Effector memory CD4-positive, alpha-beta T cell (primary cell): ENCODE measurements around the gene LRFN4.

Experiments used
- DNase-seq, 3 donors: peaks; one replicate each; pipeline ENCODE4 v3.0.0-alpha.2; 2020
- H3K27ac ChIP-seq: 2 replicates; pipeline ENCODE4 v1.7.0; 2013; ENCODE audit warnings: mild to moderate bottlenecking, low read length, moderate library complexity; ENCODE audit not compliant: insufficient read depth, poor library complexity, severe bottlenecking
- H3K27me3 ChIP-seq: replicated peaks from 2 replicates; pipeline ENCODE4 v1.7.0; 2013; ENCODE audit warnings: mild to moderate bottlenecking, low read length; ENCODE audit not compliant: insufficient read depth, control insufficient read depth, poor library complexity, severe bottlenecking
- H3K36me3 ChIP-seq: 2 replicates; pipeline ENCODE4 v1.7.0; 2013; ENCODE audit warnings: mild to moderate bottlenecking, low read length, moderate library complexity; ENCODE audit not compliant: control insufficient read depth, insufficient read depth
- H3K4me1 ChIP-seq: 2 replicates; pipeline ENCODE4 v1.7.0; 2013; ENCODE audit warnings: low read length, mild to moderate bottlenecking; ENCODE audit not compliant: control insufficient read depth, insufficient read depth, poor library complexity, severe bottlenecking
- H3K4me3 ChIP-seq: 2 replicates; pipeline ENCODE4 v1.7.0; 2013; ENCODE audit warnings: low read length, low read depth, mild to moderate bottlenecking; ENCODE audit not compliant: insufficient read depth, poor library complexity, severe bottlenecking
- H3K9me3 ChIP-seq: 2 replicates; pipeline ENCODE4 v1.7.0; 2013; ENCODE audit warnings: mild to moderate bottlenecking, low read length, moderate library complexity; ENCODE audit not compliant: control insufficient read depth

LRFN4 gene

DNA sequence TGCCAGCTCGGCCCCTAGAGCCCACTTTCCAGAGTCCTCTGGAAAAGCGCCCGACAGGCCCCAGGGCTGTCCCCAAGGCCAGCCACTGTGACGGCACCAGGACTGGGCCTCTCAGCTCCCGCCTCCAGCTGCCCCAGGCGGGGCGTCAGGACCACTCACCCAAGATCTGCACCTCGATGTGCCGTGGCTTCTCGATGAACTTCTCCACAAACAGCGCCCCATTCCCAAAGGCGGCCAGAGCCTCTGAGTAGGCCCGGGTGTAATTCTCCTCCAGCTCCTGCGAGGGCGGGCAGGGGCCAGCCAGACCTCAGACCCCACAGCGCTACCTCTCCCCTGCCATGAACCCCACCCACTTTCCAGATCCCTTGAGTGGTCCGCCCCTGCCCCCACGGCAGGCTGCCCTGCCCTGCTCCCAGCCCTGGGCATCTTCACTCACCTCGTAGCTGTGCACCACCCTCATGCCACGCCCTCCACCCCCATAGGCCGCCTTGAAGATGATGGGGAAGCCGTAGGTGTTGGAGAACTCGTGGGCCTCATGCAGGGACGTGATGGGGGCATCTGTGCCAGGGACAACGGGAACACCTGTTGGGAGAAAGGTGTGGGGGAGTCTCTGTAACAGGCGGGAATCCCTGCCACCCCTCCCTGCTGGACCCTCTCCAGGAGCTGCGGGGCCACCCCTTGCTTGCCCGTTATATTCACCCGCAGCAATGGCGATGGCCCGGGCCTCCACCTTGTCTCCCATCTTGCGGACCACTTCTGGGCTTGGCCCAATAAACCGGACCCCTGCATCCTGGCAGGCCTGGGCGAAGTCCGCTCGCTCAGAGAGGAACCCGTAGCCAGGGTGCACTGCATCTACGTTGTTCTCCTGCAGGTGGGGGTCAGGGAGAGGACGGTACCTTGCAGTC lies 14.0 kb downstream of the LRFN4 start:
- Histone ChIP-seq H3K4me3 (no peak overlapping the region), H3K9me3 (no peaks in the 10 kb centered on the region), H3K27me3 (no peaks in the 10 kb centered on the region), H3K27ac (no peak overlapping the region), H3K4me1 (peaks cover 5% of the 10 kb centered on the region), H3K36me3 (no peaks in the 10 kb centered on the region)
- no peak for DNase-seq

DNA sequence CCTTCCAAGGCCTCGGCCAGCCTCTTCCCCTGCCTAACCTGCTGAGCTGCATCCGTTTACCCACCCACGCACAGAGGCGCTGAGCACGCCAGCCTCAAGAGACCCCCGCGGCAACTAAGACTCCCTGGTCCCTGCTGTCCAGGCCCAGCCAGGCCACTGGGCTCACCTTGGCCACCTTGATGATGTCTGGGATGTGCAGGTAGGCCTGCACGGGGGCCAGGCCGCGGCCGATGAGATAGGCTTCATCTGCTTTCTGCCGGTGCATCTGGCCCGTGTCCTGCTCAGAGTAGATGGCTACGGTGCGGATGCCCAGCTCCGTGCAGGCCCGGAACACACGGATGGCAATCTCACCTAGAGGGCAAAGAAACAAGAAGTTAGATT lies 14.6 kb downstream of the LRFN4 start:
- Histone ChIP-seq H3K4me3 (no peak overlapping the region), H3K27ac (no peak overlapping the region), H3K36me3 (no peaks in the 10 kb centered on the region), H3K4me1 (peaks cover 5% of the 10 kb centered on the region), H3K9me3 (no peaks in the 10 kb centered on the region), H3K27me3 (no peaks in the 10 kb centered on the region)
- DNase-seq = no peak

- Histone ChIP-seq H3K27ac (no peak overlapping the region), H3K36me3 (no peaks in the 10 kb centered on the region), H3K27me3 (no peaks in the 10 kb centered on the region), H3K4me3 (no peak overlapping the region), H3K4me1 (no peaks in the 10 kb centered on the region), H3K9me3 (no peaks in the 10 kb centered on the region)
- DNase-seq = no peak
These were observed 17.4 kb downstream of the LRFN4 start for GRCh38 chr11:66874232-66874631.

GRCh38 chr11:66875378-66875777 lies 18.5 kb downstream of the LRFN4 start:
- no peak for DNase-seq
- H3K36me3 ChIP-seq = no peaks in the 10 kb centered on the region

GRCh38 chr11:66877588-66878385 lies 20.9 kb downstream of the LRFN4 start:
- Histone ChIP-seq H3K27ac (no peak overlapping the region), H3K4me3 (no peak overlapping the region), H3K36me3 (no peaks in the 10 kb centered on the region), H3K27me3 (no peaks in the 10 kb centered on the region), H3K4me1 (peaks cover 9% of the 10 kb centered on the region), H3K9me3 (no peaks in the 10 kb centered on the region)
- DNase-seq = no peak

More at GRCh38 chr11:66875378-66875777, 18.5 kb downstream of the LRFN4 start:
- Histone ChIP-seq H3K27me3 (no peaks in the 10 kb centered on the region), H3K27ac (no peak overlapping the region), H3K4me1 (peaks cover 4% of the 10 kb centered on the region), H3K4me3 (no peak overlapping the region), H3K9me3 (no peaks in the 10 kb centered on the region)

- Histone ChIP-seq H3K4me1 (peaks cover 9% of the 10 kb centered on the region), H3K4me3 (no peak overlapping the region), H3K36me3 (no peaks in the 10 kb centered on the region), H3K27me3 (no peaks in the 10 kb centered on the region), H3K9me3 (no peaks in the 10 kb centered on the region), H3K27ac (no peak overlapping the region)
- DNase-seq = no peak
These were observed 21.6 kb downstream of the LRFN4 start for GRCh38 chr11:66878474-66878873.

DNA sequence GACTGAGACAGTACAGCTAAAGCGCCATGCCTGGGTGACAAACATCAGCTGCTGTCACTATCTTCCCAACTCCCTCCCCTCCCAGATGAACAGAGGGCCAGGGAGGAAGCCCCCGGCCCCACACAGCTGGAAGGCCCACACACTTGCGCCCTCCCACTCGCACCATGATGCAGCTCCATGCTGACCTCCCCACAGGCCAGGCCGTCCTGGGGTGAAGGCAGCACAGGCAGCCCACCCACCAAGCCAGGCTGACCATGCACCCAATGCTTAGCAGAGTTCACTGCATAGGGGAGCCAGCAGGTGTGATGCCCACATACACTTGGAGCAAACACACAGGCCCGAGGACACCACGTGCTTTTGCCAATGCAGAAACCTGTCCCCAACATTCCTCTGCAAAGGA lies 22.1 kb downstream of the LRFN4 start:
- H3K27ac ChIP-seq = no peak overlapping the region
- H3K36me3 ChIP-seq = no peaks in the 10 kb centered on the region
- no peak overlapping the region for H3K4me3 ChIP-seq

GRCh38 chr11:66879583-66879982 lies 22.7 kb downstream of the LRFN4 start:
- Histone ChIP-seq H3K9me3 (no peaks in the 10 kb centered on the region), H3K4me3 (no peak overlapping the region), H3K27ac (no peak overlapping the region), H3K4me1 (peaks cover 9% of the 10 kb centered on the region), H3K27me3 (no peaks in the 10 kb centered on the region), H3K36me3 (no peaks in the 10 kb centered on the region)
- DNase-seq = no peak

More for the DNA sequence above, 22.1 kb downstream of the LRFN4 start:
- Histone ChIP-seq H3K27me3 (no peaks in the 10 kb centered on the region), H3K9me3 (no peaks in the 10 kb centered on the region), H3K4me1 (peaks cover 9% of the 10 kb centered on the region)
- DNase-seq = no peak

DNA sequence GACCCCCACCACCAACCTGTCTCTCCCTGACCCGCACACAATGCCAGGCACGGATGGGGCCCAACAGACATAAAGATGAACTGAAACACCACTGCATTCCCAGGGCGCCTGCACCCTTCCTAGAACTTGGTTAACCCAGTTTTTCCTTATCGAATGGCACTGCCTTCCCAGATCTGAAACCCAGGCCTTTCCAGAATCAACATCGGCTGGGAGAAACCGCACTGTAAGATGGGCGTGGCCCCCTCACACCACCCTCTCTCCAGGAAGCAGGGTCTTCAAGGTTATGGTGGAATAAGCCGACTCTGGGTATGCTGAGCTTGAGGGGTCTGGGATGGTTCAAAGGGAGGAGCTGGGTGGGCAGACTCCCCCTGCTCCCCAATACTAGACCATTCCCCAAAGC lies 23.1 kb downstream of the LRFN4 start:
- H3K36me3 ChIP-seq = no peaks in the 10 kb centered on the region
- H3K4me3 ChIP-seq = no peak overlapping the region
- H3K27ac ChIP-seq = no peak overlapping the region
- no peaks in the 10 kb centered on the region for H3K27me3 ChIP-seq
- H3K9me3 ChIP-seq = no peaks in the 10 kb centered on the region
- no peak for DNase-seq
- H3K4me1 ChIP-seq = peaks cover 9% of the 10 kb centered on the region
